Activated CD4-positive, alpha-beta T cell treated with anti-CD3 and anti-CD28 coated beads, Interleukin-2, amount 50 U/mL, for 16 hours (primary cell): ENCODE data around the gene ZC2HC1B.

Experiments used
- DNase-seq: peaks from one replicate; pipeline ENCODE4 v3.0.0-alpha.2; 2020

ZC2HC1B gene

DNA sequence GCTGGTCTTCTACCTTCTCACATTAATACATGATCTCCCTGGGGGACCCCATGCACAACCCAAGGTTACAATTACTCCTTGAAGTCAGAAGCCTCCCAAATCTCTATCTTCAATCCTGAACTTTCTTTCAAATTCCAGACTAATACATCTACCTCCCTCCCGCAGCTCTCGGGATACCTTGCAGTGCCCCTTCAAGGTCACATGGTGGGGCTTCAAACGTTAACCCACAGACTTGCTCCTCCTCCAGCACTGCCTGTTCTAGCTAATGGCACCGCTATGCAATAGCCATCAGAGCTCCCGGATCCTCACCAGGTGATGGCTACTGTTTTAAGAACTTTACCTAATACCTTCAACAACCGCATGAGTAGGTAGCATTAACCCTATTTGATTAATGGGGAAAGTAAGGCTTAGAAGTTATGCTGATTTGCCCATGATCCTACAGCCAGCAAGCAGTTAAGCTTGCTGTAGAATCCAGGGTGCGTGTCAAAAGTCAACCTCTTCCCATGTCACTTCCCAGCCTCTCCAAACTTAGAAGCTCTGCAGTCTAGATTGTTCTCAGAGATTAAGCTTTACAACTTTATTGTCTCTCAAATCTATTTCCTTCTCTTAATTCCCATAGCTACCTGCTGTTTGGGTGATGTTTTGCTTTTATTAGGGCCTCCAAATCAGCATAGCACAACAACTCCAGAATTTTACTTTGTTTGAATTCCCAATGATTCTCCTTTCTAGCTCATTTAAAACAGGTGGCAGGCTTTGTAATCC lies 99.1 kb downstream of the ZC2HC1B start:
- DNase-seq = no peak

DNA sequence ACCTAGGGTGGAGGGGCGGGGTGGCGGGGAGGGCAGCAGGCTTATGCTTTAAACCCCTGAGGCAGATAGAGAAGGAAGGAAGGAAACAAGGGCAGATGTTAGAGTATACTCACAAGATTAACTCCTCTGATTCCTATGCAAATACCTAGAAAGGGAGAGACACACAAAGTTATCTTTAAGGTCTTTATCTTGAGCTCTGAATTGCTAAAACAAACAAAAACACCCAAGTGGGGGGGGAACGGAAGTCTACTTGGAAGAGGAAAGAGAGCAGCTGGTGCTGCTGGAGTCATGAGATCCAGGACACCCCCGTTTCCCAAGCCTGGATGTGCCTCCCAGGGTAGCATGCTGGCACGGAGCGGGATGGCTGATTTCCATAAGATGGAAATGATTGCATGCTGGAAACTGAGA lies 100.4 kb downstream of the ZC2HC1B start:
- no peak for DNase-seq

DNA sequence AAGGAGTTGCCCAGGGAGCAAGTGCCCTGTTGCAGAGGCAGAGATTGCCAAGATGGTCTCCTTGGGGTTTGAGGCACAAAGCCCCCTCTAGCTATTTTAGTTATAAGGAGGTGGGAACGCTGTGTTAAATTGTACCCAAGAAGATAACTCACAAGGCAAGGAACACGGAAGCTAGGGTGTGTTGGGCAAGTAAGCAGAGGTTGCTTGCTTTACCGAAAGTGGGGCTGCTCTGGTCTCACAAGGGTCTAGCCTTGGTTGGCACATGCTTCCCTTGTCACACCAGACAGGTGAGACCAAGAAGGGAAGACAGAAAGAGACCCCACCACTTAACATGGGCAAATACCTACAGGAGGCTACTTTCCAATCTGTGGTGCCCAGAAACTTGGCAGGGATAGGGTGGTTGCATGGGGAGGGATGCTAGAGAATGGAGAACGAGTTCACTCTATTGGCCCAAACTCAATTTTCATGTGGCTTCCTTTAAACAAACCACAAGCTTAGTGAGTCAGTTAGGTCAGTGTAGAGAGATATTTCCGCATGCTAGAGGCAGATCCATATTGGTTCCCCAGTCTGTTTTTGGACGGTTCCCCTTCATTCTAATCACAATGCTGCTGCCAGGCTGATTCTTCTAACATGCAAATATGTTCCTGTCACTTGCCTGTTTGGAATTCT lies 101.4 kb downstream of the ZC2HC1B start:
- no peak for DNase-seq

DNA sequence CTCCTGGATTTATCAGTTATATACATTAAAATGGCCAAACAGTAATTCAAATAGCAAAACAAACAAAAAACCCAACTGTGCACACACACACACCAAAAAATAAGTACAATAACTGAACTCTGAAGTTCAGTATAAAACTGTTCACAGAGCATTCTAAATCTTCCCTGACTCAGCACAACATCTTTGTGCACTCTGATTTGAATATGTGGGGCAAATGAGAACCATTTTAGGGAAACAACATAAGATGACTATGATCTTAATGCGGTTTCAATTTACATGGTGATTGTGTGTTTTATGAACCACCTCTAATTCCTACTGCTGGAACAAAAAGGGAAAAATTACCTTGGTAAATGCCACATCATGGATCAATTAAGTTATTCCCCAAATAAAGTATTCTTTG lies 102.0 kb downstream of the ZC2HC1B start:
- DNase-seq = no peak

DNA sequence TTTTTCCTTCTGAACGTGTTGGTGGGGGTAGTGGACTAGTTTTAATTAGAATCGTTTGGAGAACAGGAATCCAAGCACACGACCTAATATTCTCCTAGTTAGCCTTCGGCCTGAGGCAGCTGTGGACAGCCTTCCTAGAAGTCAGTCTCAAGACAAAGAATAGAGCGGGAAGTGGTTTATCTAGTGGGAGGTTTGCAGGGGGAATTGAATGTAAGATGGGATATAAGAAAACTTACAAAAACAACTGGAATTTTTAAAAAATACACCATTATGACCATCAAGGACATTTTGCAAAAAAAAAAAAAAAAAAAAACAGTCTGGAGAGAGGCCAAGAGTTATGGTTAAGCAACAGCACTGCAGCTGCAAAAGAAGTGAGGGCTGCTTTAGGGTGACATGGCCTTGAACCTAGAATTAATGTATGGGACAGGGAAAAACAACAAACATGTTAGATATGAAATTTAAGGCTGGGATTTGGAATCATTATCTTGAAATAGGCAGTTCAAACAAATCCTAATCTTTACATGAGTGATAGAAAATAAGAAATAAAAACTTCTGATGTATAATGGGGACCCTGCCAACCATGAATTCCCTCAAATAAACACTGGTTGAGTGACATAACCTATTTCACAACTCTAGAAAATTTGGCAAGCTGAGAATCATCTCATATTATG lies 103.6 kb downstream of the ZC2HC1B start:
- DNase-seq = no peak

DNA sequence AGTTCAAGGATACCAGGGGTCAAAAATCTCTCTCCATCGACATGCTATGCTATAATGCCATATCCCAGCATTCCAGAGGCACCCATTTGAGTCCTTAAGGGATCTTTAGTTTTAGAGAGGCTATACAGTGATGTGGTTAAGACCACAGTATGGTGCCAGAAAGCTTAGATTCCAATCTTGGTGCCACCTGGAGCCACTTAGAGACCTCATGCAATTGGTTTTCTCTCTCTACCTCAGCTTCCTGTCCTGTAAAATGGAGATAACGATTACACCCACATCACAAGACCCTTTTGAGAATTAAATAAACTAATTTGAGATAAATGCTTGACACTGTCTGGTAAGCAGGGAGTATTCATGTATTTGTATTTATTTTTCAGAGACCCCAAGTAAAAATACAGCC lies 104.8 kb downstream of the ZC2HC1B start:
- DNase-seq = no peak

DNA sequence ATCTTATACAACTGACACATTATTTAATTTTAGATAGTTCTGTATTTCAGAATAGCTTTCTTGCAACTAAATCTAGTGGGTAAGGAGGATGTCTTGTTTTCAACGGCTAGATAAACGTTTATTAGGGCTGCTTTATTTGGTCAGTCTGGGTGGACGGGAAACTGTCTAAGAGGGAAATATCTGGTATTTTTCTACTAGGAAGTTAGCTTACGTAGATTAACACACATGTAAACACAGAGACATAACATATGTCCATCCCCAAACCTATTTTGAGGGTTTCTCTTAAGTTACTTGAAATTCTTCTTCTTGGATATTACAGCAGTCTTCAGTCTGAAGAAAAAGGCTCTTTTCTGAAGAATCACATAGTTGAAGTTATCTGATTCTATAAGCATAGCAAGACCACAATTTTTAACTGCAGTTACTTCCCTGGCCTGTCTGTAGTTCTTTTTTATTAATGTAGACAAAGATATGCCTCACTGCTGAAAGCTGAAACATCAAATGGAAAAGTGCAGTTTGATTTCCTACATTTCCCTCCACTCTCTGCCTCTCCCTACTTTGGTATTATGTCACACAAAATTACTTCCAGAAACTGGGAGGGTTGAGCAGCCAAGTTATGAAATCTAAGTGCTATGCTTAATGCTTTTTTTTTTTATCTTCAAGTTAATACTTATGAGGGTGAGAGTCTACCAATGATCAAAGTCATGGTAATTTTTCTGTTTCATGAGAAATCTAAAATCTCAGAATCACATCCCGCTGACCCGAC lies 106.4 kb downstream of the ZC2HC1B start:
- DNase-seq = no peak

DNA sequence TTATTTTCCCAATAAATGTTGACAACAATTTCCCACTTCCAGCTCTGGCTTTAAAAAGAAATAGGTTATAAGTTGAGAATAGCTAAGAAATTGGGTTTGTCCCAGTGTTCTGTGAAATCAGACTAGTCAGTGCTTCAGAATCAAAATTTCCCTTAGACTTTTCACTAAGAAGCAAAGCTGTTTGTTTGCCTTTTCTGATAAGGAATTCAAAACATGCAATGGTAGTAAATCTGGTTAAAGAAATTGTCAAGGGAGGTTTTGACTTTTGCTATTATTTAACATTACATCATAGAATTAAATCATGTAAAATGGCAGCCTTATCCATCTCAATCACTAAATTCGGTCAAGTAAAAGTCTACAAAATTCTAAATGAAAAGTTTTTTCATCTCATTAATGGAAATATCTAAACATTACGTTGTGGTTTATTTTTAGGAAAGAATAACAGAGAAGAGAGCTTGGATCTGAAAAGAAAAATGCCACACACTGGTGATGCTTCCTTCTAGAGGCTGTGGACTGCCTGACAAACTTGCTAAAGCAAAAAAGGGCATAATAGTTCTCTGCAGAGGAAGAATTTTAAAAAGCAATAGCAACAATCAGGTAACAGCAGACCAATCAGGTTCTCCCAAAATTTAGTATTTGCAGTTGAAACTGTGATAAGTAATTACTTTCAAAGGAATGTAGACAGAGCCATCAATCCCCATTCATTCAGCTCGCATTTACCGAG lies 107.4 kb downstream of the ZC2HC1B start:
- no peak for DNase-seq

DNA sequence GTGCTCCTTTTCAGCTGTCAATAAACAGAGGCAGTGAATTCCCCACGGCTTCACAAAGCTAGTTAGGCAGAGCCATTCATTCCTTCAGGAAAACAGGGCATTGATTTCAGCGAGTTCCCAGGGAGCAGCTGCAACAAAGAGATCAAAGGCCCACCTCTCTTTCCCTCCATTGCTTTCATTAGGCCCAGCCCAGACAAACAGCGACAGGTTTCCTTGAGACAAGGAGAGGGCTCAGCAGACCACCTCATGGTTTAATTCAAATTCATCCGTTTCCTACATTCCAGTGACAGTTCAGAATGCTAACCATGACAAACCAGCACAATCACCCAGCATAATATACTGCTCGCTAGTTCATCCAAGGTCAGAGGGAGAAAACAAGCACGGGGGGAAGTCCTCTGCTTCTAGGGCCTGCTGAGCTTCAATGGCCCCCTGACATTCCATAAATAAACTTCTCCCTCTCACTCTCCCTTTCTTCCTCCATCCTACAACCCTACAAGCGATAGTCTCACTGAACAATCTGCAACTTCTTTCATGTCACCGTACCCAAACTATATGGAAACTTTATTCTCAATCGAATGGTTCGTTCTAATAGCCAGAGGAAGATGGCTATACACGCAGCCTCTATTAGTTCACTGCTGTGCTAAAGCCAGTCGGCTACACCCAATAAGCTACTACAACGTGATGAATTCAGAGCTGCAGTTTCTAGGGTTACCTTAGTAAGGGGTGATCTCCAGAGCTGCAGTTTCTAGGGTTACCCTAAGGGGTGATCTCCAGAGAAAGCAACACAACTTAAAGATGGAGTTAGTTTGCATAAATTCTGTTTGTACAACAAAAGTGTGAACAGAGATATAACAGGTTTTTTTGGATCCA lies 109.1 kb downstream of the ZC2HC1B start:
- no peak for DNase-seq

DNA sequence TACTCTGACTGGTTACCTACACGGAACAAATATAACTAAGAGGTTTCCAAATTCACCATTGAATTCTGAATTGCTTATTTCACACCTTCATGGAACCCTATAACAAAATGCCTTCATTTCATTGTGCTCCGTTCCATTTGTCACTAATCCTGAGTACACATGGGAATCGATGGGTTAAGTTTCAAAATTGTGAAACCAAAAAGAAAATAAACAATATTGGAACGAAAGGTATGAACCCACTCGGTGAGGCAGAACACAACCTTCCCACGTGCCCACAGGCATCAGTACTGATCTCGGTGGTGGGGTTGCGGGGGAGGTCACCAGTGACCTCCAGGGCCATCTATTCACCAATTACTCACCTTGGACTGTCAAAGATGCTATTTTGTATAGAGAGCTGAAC lies 109.8 kb downstream of the ZC2HC1B start:
- no peak for DNase-seq

DNA sequence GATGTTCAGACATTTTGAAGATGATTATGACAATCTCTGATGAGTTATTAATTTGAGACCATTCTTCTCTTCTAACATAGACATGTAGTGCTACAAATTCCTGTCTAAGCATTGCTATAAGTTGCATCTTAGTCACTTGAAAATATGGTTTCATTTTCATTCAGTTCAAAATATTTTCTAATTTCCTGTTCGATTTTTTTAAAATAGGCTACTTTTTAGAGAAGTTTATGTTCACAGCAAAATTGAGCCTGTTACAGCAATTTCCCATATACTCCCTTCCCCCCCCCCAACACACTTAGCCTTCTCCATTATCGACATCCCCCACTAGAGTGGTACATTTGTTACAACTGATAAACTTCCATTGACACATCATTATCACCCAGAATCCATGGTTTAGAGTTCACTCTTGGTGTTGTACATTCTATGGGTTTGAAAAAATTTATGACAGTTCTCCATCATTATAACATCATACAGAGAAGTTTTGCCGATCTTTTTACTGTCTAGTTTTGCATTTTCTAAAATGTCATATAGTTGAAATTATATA lies 112.6 kb downstream of the ZC2HC1B start:
- DNase-seq = no peak

DNA sequence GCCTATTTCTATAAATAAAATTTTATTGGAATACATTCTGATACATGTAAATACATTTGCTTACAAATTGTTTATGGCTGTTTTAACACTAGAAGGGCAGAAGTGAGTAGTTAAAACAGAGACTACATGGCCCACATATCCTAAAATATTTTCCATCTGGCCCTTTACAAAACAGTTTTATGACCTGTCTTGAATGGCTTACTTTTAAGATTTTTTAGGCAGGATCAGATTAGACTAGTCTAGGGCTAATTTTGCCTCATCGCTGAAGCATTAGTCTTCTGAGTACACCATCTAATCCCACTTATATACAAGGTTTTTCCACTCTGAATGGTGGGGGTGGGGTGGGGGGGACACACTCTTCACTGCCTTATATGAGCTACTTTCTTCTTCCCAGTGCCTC lies 116.6 kb downstream of the ZC2HC1B start:
- no peak for DNase-seq

DNA sequence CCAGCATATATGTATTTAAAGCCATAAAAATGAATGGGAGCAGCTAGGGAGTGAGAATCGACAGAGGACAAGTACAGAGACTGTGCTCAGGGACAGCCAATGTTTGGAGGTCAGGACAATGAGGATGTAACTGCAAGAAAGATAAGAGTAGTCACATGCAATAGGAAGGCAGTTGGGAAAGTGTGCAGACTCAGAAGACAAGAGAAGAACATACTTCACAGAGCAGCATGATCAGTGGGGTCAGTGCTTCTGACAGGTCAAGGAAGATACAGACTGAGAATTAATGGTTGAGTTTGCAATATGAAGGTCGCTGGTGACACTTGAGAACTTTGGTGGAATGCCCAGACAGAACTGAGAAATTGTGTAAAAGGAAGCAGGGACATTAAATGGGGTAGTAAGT lies 118.7 kb downstream of the ZC2HC1B start:
- DNase-seq = no peak

DNA sequence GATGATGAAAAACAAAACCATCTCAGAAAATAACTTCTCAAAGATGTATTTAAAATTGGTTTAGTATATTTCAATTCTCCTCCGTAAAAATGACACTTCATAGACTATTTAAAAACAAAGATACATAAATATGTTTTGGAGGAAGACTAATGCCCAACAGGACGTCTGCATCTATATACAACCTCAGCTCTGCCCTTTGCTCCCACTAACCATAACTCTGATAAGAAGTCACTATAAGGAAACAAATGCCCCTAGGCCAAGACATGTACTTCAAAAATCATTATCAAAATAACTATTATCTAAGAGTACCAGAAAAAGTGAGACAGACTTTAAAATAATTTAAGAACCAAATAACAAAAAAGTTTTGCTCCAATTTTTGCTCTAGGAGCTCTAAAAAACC lies 120.4 kb downstream of the ZC2HC1B start:
- DNase-seq = no peak

DNA sequence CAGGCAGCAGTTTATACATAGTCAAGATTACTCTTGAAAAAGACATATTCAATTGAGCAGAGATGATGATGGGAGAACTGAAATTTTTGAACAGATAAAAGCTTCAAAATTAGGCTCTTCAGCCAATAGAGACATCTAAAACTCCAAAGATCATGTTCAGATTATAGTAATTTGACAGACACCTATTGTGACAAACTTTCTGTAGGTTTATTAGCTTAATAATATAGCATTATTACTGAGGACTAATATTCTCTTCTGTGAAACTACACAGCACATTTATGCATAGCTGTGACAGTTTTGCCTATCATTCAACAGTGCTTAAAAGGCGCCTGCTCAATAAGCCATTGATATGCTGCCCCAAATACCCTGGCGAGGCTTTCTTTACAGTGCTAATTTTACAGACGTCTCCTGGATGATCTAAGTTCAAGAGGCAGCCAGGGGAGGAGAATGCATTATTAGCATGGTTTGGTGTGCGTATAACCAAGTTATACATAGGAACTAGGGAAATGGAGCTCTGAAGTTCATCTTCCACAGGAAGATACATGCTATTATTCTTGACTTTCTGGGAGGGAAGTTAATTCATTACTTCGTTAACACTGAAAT lies 122.3 kb downstream of the ZC2HC1B start:
- no peak for DNase-seq
